Inferior parietal cortex (tissue), 1 donor: ENCODE results near the gene CAMK4.

Experiments
- DNase-seq: peaks from one replicate; pipeline ENCODE4 v3.0.0-alpha.2; 2016; ENCODE audit errors: extremely low spot score

CAMK4 gene

DNA sequence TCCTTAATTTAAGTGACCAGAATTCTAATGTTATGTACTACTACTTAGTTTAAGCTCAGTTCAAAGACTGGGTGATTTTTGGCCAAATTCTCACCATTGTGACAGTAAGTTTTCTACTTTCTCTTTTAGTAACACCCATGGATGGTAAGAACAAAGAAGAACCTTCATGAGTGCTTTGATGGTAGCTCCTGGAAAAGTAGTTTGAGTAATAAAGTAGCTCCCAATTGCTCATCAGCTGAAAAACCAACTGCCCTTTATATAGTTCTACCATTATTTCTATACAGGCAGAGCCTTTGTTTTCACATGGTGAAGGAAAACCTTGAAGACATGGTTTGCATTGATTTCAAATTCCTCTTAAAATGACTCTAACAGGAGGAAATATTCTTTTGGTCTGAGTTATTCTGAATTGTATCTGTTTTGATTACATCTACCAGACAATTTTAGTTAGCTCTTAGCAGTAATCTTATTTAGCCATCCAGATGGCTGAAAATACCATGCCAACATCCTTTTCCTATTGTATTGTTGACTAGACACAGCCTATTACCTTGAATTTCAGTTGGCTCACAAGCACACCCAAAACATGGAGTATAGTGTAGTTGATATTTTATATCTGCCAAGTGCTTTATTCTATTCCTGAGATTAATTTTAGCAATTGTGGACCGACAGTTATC, 311.8 kb downstream of the CAMK4 start:
- DNase-seq = no peak

DNA sequence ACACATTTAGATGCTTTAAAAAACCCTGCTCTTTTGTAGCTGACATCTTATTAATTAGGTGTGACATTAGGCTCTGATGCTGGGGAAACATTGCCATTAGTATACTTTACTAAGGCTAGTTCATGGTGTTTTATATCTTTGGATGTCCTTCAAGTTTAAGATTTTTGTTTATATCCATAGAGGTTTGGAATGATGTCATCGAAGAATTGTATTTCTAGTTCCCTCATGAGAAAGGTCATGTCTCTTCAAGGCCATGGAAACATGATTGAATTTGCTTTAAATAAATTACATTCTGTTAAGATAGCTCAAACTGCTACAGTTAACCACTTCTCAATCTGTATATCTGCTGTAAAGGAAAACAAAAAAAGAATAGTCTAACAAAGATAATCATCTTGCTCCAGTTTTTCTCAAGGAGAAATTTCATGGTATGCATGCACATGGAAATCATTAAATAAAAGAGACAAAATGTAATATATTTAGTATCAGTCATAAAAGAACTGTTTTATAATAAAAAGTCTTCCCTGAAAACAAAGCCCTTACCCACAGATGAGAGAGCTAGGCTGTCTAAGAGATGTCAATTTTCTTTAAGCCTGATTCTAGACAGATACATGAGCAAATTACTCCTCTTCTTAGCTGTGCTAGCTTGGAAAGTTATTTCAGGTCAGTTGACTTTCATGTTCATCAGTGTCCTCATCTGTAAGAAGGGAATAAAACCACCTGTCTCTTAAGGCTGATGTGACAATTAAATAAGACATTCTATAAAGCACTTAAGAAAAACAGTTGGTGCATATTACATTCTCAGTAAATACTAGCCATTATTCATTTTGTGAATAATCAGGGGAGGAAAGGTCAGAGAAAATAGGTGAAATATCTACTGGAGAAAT, 313.2 kb downstream of the CAMK4 start:
- no peak for DNase-seq
